Measurements from ENCODE around the gene SOS1. TPM values are rescaled to one million over a fixed set of nuclear protein-coding genes. Genes with fewer than 3 reads are reported as not detected.
"Not testable (repeated sequence)": the region's sequence is repeated elsewhere in the genome, so short reads cannot be mapped to it uniquely, and the experiment has no call there.

Gene SOS1
- total and polyA plus RNA-seq, 2 donors from 2014 or later, result 5.5 to 33.4 TPM

DNA sequence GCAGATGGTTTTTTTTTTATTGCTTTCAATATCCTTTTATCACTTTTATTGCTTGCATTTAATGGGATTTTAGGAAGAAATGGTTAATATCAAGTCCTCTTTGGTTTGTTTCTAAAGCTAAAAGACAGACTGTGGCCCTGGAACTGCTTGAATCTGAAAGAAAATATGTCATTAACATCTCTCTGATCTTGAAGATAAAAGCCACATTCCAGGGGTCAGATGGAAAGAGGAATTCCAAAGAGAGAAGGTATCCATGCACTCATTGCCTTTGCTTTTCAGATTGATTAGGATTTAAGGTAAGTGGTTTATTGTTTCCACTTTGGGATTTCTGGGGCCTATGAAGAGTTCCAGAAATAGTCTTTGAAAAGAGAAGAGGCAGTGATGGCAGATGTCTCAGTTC, 177.1 kb downstream of the SOS1 start:
- TF ChIP-seq, protein P1, sequence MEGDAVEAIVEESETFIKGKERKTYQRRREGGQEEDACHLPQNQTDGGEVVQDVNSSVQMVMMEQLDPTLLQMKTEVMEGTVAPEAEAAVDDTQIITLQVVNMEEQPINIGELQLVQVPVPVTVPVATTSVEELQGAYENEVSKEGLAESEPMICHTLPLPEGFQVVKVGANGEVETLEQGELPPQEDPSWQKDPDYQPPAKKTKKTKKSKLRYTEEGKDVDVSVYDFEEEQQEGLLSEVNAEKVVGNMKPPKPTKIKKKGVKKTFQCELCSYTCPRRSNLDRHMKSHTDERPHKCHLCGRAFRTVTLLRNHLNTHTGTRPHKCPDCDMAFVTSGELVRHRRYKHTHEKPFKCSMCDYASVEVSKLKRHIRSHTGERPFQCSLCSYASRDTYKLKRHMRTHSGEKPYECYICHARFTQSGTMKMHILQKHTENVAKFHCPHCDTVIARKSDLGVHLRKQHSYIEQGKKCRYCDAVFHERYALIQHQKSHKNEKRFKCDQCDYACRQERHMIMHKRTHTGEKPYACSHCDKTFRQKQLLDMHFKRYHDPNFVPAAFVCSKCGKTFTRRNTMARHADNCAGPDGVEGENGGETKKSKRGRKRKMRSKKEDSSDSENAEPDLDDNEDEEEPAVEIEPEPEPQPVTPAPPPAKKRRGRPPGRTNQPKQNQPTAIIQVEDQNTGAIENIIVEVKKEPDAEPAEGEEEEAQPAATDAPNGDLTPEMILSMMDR (IDR thresholded peaks at IDR 0.05; ENCODE audit: borderline replicate concordance, extremely low read depth, insufficient read depth), result no peak
- intact Hi-C loops (cut with DNase I), result no loop called here
- Histone ChIP-seq H3K4me1 (ENCODE audit: control insufficient read depth in 2 of 3, insufficient read depth in 2 of 3, low read depth in 1 of 3, low read length in 3 of 3) (no peaks in the 10 kb centered on the region), H3K9me3 (ENCODE audit: control insufficient read depth in 2 of 3, insufficient read depth in 1 of 3, low read length in 3 of 3) (no peaks in the 10 kb centered on the region), H3K36me3 (ENCODE audit: control insufficient read depth in 2 of 3, insufficient read depth in 3 of 3, low read length in 3 of 3) (no peaks in the 10 kb centered on the region), H3K27me3 (ENCODE audit: control insufficient read depth, insufficient read depth, low read length) (no peaks in the 10 kb centered on the region), H3K4me3 (ENCODE audit: low read length in 3 of 3) (no peak overlapping the region), H3K9ac (ENCODE audit: low read length in 3 of 3) (no peak overlapping the region), H3K27ac (ENCODE audit: low read depth in 2 of 2, low read length in 2 of 2) (no peak overlapping the region)
- FAIRE-seq (no peak), DNase-seq (no peak)

DNA sequence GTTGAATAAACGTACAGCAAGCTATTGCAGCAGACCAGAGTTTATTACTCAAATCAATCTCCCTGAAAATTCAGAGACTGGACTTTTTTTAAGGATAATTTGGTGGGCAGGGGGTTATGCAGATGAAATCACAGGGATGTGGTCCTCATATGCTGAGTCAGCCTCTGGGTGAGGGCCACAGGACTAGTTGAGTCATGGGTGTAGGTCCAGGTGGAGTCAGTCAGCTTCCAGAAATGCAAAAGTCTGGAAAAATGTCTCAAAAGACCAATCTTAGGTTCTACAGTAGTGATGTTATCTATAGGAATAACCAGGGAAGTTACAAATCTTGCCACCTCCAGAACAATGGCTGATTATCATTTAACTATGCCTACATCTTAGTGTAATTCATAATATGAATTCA, 180.1 kb downstream of the SOS1 start:
- no peak for DNase-seq
- no peak overlapping the region for H3K4me3 ChIP-seq (ENCODE audit: low read length in 3 of 3)
- no peak for FAIRE-seq
- H3K27me3 ChIP-seq (ENCODE audit: control insufficient read depth, insufficient read depth, low read length), result no peaks in the 10 kb centered on the region
- no peaks in the 10 kb centered on the region for H3K9me3 ChIP-seq (ENCODE audit: control insufficient read depth in 2 of 3, insufficient read depth in 1 of 3, low read length in 3 of 3)
- intact Hi-C loops (cut with DNase I), result no loop called here
- no peaks in the 10 kb centered on the region for H3K36me3 ChIP-seq (ENCODE audit: control insufficient read depth in 2 of 3, insufficient read depth in 3 of 3, low read length in 3 of 3)
- no peak overlapping the region for H3K27ac ChIP-seq (ENCODE audit: low read depth in 2 of 2, low read length in 2 of 2)
- TF ChIP-seq, protein P1 (IDR thresholded peaks at IDR 0.05; ENCODE audit: borderline replicate concordance, extremely low read depth, insufficient read depth), result no peak
- no peaks in the 10 kb centered on the region for H3K4me1 ChIP-seq (ENCODE audit: control insufficient read depth in 2 of 3, insufficient read depth in 2 of 3, low read depth in 1 of 3, low read length in 3 of 3)
- no peak overlapping the region for H3K9ac ChIP-seq (ENCODE audit: low read length in 3 of 3)

GRCh38 chr2:38937548-38937947, 183.3 kb downstream of the SOS1 start:
- H3K4me1 ChIP-seq (ENCODE audit: control insufficient read depth in 2 of 3, insufficient read depth in 2 of 3, low read depth in 1 of 3, low read length in 3 of 3), result no peaks in the 10 kb centered on the region
- intact Hi-C loops (cut with DNase I), result no loop called here
- TF ChIP-seq, protein P1 (IDR thresholded peaks at IDR 0.05; ENCODE audit: borderline replicate concordance, extremely low read depth, insufficient read depth), result no peak
- no peak overlapping the region for H3K4me3 ChIP-seq (ENCODE audit: low read length in 3 of 3)
- no peak overlapping the region for H3K27ac ChIP-seq (ENCODE audit: low read depth in 2 of 2, low read length in 2 of 2)
- no peaks in the 10 kb centered on the region for H3K27me3 ChIP-seq (ENCODE audit: control insufficient read depth, insufficient read depth, low read length)
- H3K9ac ChIP-seq (ENCODE audit: low read length in 3 of 3), result no peak overlapping the region
- DNase-seq, result no peak
- FAIRE-seq, result no peak
- H3K36me3 ChIP-seq (ENCODE audit: control insufficient read depth in 2 of 3, insufficient read depth in 3 of 3, low read length in 3 of 3), result no peaks in the 10 kb centered on the region
- H3K9me3 ChIP-seq (ENCODE audit: control insufficient read depth in 2 of 3, insufficient read depth in 1 of 3, low read length in 3 of 3), result no peaks in the 10 kb centered on the region

- H3K27ac ChIP-seq (ENCODE audit: low read depth in 2 of 2, low read length in 2 of 2); H3K36me3 ChIP-seq (ENCODE audit: control insufficient read depth in 2 of 3, insufficient read depth in 3 of 3, low read length in 3 of 3); H3K27me3 ChIP-seq (ENCODE audit: control insufficient read depth, insufficient read depth, low read length); H3K4me1 ChIP-seq (ENCODE audit: control insufficient read depth in 2 of 3, insufficient read depth in 2 of 3, low read depth in 1 of 3, low read length in 3 of 3); DNase-seq; H3K9me3 ChIP-seq (ENCODE audit: control insufficient read depth in 2 of 3, insufficient read depth in 1 of 3, low read length in 3 of 3); H3K9ac ChIP-seq (ENCODE audit: low read length in 3 of 3); H3K4me3 ChIP-seq (ENCODE audit: low read length in 3 of 3); FAIRE-seq; intact Hi-C loops (cut with DNase I): not testable (repeated sequence)
Observed at GRCh38 chr2:38936516-38936915, 184.3 kb downstream of the SOS1 start.
